GM12878 (cell line): Measurements from ENCODE around the gene DOCK2. TPM values are rescaled to one million over a fixed set of nuclear protein-coding genes. Genes with fewer than 3 reads are reported as not detected.

Source experiments
- ATAC-seq: fragments of 200-7000 bp; cut with Tn5 transposase; 3 replicates; pipeline ENCODE4 v1.9.1; 2020; ENCODE audit warnings: mild to moderate bottlenecking, moderate library complexity
- BruUV-seq: library from RNA; stranded (reverse); fragments of 400-500 nt; replicated peaks from 2 replicates; lab custom pipeline; 2021; lab: Mats Ljungman, UMichigan
- CTCF ChIA-PET: fragments of 300-600 bp; sonication (Branson Sonifier 250); formaldehyde crosslinking; extraction: SDS; loops from one replicate; lab custom pipeline; 2021; ENCODE audit warnings: inconsistent platforms; lab: Yijun Ruan, JAX
- POLR2A ChIA-PET: fragments of 350-600 bp; formaldehyde crosslinking; extraction: SDS; loops from one replicate; lab custom pipeline; 2021; ENCODE audit warnings: inconsistent platforms; lab: Charles Lee
- RAD21 ChIA-PET: fragments of 300-600 bp; sonication (Branson Sonifier 250); formaldehyde crosslinking; loops from one replicate; lab custom pipeline; 2023; ENCODE audit warnings: antibody characterized with exemption; ENCODE audit not compliant: unreplicated experiment; lab: Charles Lee
- SMC1A ChIA-PET: fragments of 300-600 bp; sonication (Branson Sonifier 250); formaldehyde crosslinking; loops from one replicate; lab custom pipeline; 2023; ENCODE audit not compliant: unreplicated experiment, uncharacterized antibody; lab: Charles Lee
- DNase-seq: peaks from one replicate; pipeline ENCODE4 v3.0.0-alpha.2; 2011; ENCODE audit warnings: low read depth, low spot score
- FAIRE-seq: peaks from 3 replicates; lab custom pipeline; 2011; peaks lifted over from hg19 to GRCh38; lab: Jason Lieb, UNC
- H2AFZ ChIP-seq: 2 replicates; pipeline ENCODE4 v1.6.0; 2011; ENCODE audit warnings: low read depth, low read length, control low read depth; ENCODE audit not compliant: control insufficient read depth
- H3K27ac ChIP-seq: 2 replicates; pipeline ENCODE4 v1.5.1; 2011; ENCODE audit warnings: control low read depth; ENCODE audit not compliant: control insufficient read depth, insufficient read depth
- H3K27me3 ChIP-seq, 2 experiments: replicated peaks in 1 of 2; 2 replicates each; pipeline versions ENCODE4 v1.6.0 to v1.6.1; 2011; ENCODE audit warnings: low read length in 1 of 2; ENCODE audit not compliant: control insufficient read depth in 2 of 2, insufficient read depth in 2 of 2
- H3K36me3 ChIP-seq, 2 experiments: 2 replicates each; pipeline ENCODE4 v1.5.1; 2011; ENCODE audit warnings: low read length in 1 of 2; ENCODE audit not compliant: control insufficient read depth in 2 of 2, insufficient read depth in 2 of 2
- H3K4me1 ChIP-seq: 2 replicates; pipeline ENCODE4 v1.6.1; 2011; ENCODE audit warnings: mild to moderate bottlenecking, low read length, moderate library complexity, mixed read lengths; ENCODE audit not compliant: control insufficient read depth, insufficient read depth
- H3K4me2 ChIP-seq: 2 replicates; pipeline ENCODE4 v1.6.0; 2011; ENCODE audit warnings: control low read depth; ENCODE audit not compliant: control insufficient read depth, insufficient read depth
- H3K4me3 ChIP-seq: fragments of 200-600 bp; sonication (generic); 2 replicates; pipeline ENCODE4 v1.5.1; 2016
- H3K79me2 ChIP-seq: 2 replicates; pipeline ENCODE4 v1.6.0; 2011; ENCODE audit warnings: low read length; ENCODE audit not compliant: control insufficient read depth, insufficient read depth
- H3K9ac ChIP-seq: 2 replicates; pipeline ENCODE4 v1.8.0; 2011; ENCODE audit warnings: low read length, control low read depth, mixed read lengths; ENCODE audit not compliant: control insufficient read depth, insufficient read depth
- H3K9me3 ChIP-seq: replicated peaks from 3 replicates; pipeline ENCODE4 v1.5.1; 2011; ENCODE audit warnings: mild to moderate bottlenecking, low read length; ENCODE audit not compliant: control insufficient read depth, insufficient read depth
- H4K20me1 ChIP-seq: 2 replicates; pipeline ENCODE4 v1.6.0; 2011; ENCODE audit not compliant: control insufficient read depth, insufficient read depth
- EGR1 ChIP-seq, 2 experiments: IDR thresholded peaks; 1 replicate in 1 of 2; 2 replicates in 1 of 2; pipeline ENCODE4 v1.6.1; 2011 to 2012; ENCODE audit warnings: low read depth in 2 of 2, low read length in 2 of 2, borderline replicate concordance in 1 of 2, mild to moderate bottlenecking in 1 of 2, moderate library complexity in 1 of 2
- IRF3 ChIP-seq: fragments of 450-650 bp; IDR thresholded peaks from 2 replicates; pipeline ENCODE4 v1.6.1; 2014; ENCODE audit warnings: mild to moderate bottlenecking
- MXI1 ChIP-seq: fragments of 150-350 bp; IDR thresholded peaks from 2 replicates; pipeline ENCODE4 v1.6.1; 2011; ENCODE audit warnings: low read depth, mild to moderate bottlenecking, inconsistent platforms, low read length, improper control_type of control experiment
- MYC ChIP-seq: IDR thresholded peaks from 2 replicates; pipeline ENCODE4 v1.6.1; 2011; ENCODE audit warnings: mild to moderate bottlenecking, low read length, moderate library complexity, inconsistent platforms; ENCODE audit not compliant: insufficient read depth, insufficient replicate concordance, insufficient read length, severe bottlenecking
- POU2F2 ChIP-seq: IDR thresholded peaks from 3 replicates; pipeline ENCODE4 v1.6.1; 2011; ENCODE audit warnings: low read depth, mild to moderate bottlenecking, low read length, borderline replicate concordance
- RELB ChIP-seq: fragments of 450-650 bp; IDR thresholded peaks from 2 replicates; pipeline ENCODE4 v1.6.1; 2017; ENCODE audit warnings: low read depth, mild to moderate bottlenecking, moderate library complexity
- SMARCA5 ChIP-seq: fragments of 450-650 bp; IDR thresholded peaks from 2 replicates; pipeline ENCODE4 v1.6.1; 2017; ENCODE audit warnings: mild to moderate bottlenecking
- ZBTB11 ChIP-seq: fragments of 450-650 bp; formaldehyde crosslinking; IDR thresholded peaks from 2 replicates; pipeline ENCODE4 v1.5.0; 2022; ENCODE audit warnings: mild to moderate bottlenecking, missing genetic modification characterization
- ZSCAN29 ChIP-seq: fragments of 450-650 bp; IDR thresholded peaks from 2 replicates; pipeline ENCODE4 v1.6.1; 2017; ENCODE audit warnings: mild to moderate bottlenecking, moderate library complexity
- WGBS: methylation state at CpG from one replicate; pipeline ENCODE4 v1.1.6; 2016; ENCODE audit warnings: low lambda C conversion rate; ENCODE audit not compliant: insufficient replicate concordance, insufficient coverage; ENCODE audit errors: missing lambda C conversion rate; 5-methylcytosine and 5-hydroxymethylcytosine counted together
- in situ Hi-C: fragments of 300-500 bp; cut with MboI; formaldehyde crosslinking; loops from 9 replicates; pipeline ENCODE4 v1.14.3; 2018; ENCODE audit warnings: mixed read lengths
- intact Hi-C: fragments of 100-400 bp; cut with micrococcal nuclease; formaldehyde crosslinking; loops from one replicate; pipeline ENCODE4 v1.14.2; 2022; ENCODE audit not compliant: unreplicated experiment
- polyA plus RNA-seq, 11 experiments: library from polyadenylated mRNA; depleted of rRNA in 4 of 11; unstranded in 6 of 11; stranded (reverse) in 5 of 11; fragments of >200 nt; fragmentation: Nextera tagmentation in 4 of 11; fragmentation: Illumina TruSeq in 1 of 11; extraction: Ambion mirVana in 4 of 11; extraction: Trizol in 1 of 11; gene quantifications; 1 replicate in 1 of 11; 2 replicates in 10 of 11; pipeline versions ENCODE4 v1.2.1 to v1.2.3, GENCODE V29; 2011 to 2016; ENCODE audit warnings: inconsistent platforms in 2 of 11, missing spikeins in 2 of 11, low read depth in 1 of 11
- total RNA-seq, 4 experiments: library from RNA; depleted of rRNA in 3 of 4; stranded (reverse); fragments of >200 nt in 3 of 4; fragmentation: Illumina TruSeq in 1 of 4; extraction: Trizol in 1 of 4; gene quantifications; 2 replicates each; pipeline versions ENCODE4 v1.2.1 to v1.2.3, GENCODE V29; 2013 to 2021

The DOCK2 gene
- total and polyA plus RNA-seq, 10 of the 15 experiments (the other 5 are each of a cell fraction or from before 2014, with no cell fraction given) = 34.2 to 192 (median 118) TPM

GRCh38 chr5:169848271-169848670, 211.2 kb downstream of the DOCK2 start:
- ATAC-seq = no peak
- peaks cover 15 to 38% of the 10 kb centered on the region in 2 experiments for H3K36me3 ChIP-seq
- no peak overlapping the region for H2AFZ ChIP-seq
- no peaks in the 10 kb centered on the region for H3K79me2 ChIP-seq
- FAIRE-seq = peak; percentile 44
- no peak overlapping the region for H3K27ac ChIP-seq
- H3K4me1 ChIP-seq = no peaks in the 10 kb centered on the region
- CTCF ChIA-PET = no interaction called here
- H3K27me3 ChIP-seq = no peaks in the 10 kb centered on the region
- no peak overlapping the region for H3K4me2 ChIP-seq
- no peak overlapping the region for H3K4me3 ChIP-seq
- H4K20me1 ChIP-seq = no peaks in the 10 kb centered on the region
- in situ Hi-C loops = no loop called here
- SMC1A ChIA-PET = interaction anchor here (1.1 to 1.8 kb wide), 3 partner anchors 8 to 21 kb away, joined by 3 to 4 read pairs (median 3); no protein-coding TSS in a partner anchor
- intact Hi-C loops = no loop called here
- DNase-seq = no peak
- no TSS peak for BruUV-seq
- POLR2A ChIA-PET = no interaction called here
- WGBS = 91% methylated on average over 3 of the region's 3 CpGs
- H3K9ac ChIP-seq = no peak overlapping the region
- TF ChIP-seq ZSCAN29 = no peak
- no peak for TF ChIP-seq POU2F2
- no peak for TF ChIP-seq RELB
- no peak for TF ChIP-seq SMARCA5
- no peak for TF ChIP-seq ZBTB11 (CRISPR knock-in tag)
- TF ChIP-seq MXI1 = no peak
- TF ChIP-seq MYC = no peak
- TF ChIP-seq IRF3 = no peak
- no peak for TF ChIP-seq EGR1 (IDR thresholded peaks at IDR 0.05; ENCODE audit: borderline replicate concordance in 1 of 2, low read depth in 2 of 2, low read length in 2 of 2)
- H3K9me3 ChIP-seq = peaks cover 31% of the 10 kb centered on the region
- RAD21 ChIA-PET = no interaction called here
